NB4 (cell line): ENCODE data around the gene FOSL2.

Experiments used
- DNase-seq: peaks from one replicate; pipeline ENCODE4 v3.0.0; 2010; ENCODE audit warnings: low read depth
- H3K4me3 ChIP-seq: one replicate; pipeline ENCODE4 v1.5.1; 2011; ENCODE audit warnings: mild to moderate bottlenecking, low read depth, low read length, moderate library complexity
- CTCF ChIP-seq: IDR thresholded peaks from one replicate; pipeline ENCODE4 v1.5.1; 2012; ENCODE audit warnings: low read depth, low read length
- MAX ChIP-seq: IDR thresholded peaks from 2 replicates; pipeline ENCODE4 v1.6.1; 2011; ENCODE audit warnings: low read depth, low read length
- MYC ChIP-seq: IDR thresholded peaks from 2 replicates; pipeline ENCODE4 v1.6.1; 2011; ENCODE audit warnings: low read depth, low read length
- POLR2A ChIP-seq: IDR thresholded peaks from 2 replicates; pipeline ENCODE4 v1.6.1; 2011; ENCODE audit warnings: mild to moderate bottlenecking; ENCODE audit not compliant: insufficient read length; ENCODE audit errors: extremely low read depth

Gene FOSL2

GRCh38 chr2:28465148-28465885, 72.7 kb downstream of the FOSL2 start:
- DNase-seq = no peak
- no peak overlapping the region for H3K4me3 ChIP-seq
- TF ChIP-seq POLR2A (no peak), MAX (no peak), CTCF (no peak), MYC (no peak)
